Femur (tissue), 1 donor: ENCODE measurements around the gene CCDC82.
A peak's percentile ranks its signal among the peaks of the same experiment; 100 is the strongest.

ENCODE experiments used
- DNase-seq: peaks from one replicate; pipeline ENCODE4 v3.0.0-alpha.2; 2017

Gene CCDC82

GRCh38 chr11:96328395-96329010 lies 61.2 kb downstream of the CCDC82 start:
- DNase-seq: no peak

DNA sequence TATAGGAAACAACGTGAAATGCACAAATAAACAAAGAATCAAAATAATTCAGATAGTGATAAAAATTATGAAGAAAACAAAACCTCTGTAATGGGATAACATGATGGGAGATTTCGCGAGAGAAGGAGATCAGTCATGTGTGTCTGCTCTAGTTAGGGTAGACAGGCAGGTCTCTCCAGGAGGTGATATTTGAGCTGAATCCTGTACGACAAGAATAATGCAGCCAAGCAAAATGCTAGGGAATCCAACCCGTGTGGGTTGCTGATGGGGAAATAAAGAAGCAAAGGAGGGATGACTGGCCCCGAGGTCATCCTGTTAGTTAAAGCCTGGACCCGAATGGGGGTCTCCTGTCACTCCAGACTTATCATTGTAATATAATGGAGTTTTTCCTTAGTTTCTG lies 62.8 kb downstream of the CCDC82 start:
- no peak for DNase-seq

DNA sequence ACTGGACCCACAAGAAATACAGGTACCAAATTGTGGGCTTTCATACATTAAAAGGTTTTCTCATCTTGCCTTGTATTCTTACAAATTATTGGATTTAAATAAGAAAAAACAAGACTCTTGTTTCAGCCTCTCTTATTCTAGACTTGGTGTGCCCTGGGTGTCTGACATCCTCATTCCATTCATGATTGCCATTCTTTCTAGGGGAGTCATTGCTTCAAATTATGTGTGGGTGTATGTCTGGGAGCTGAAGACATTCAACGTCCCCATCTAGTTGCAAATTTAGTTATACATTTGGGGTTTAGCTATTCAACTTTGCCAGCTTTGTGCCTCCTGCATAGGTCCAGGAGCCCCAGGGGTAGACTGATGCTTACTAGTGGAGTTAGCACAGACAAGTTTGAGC lies 64.8 kb downstream of the CCDC82 start:
- no peak for DNase-seq

DNA sequence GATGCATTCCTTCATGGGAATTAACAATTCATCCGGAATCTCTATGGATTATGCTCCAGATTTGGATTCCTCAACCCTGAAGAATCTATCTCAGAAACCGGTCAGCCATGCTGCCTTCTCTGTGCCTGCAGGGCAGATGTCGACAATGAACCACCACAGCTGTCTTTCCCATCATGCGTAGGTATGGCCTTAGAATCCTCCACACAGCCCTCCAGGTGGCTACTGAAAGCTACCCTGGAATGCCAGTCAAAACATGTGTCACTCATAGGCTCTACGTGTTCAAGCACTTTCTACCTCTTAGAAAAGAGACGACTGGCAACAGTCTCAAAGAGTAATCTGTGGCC lies 66.1 kb downstream of the CCDC82 start:
- DNase-seq: no peak

DNA sequence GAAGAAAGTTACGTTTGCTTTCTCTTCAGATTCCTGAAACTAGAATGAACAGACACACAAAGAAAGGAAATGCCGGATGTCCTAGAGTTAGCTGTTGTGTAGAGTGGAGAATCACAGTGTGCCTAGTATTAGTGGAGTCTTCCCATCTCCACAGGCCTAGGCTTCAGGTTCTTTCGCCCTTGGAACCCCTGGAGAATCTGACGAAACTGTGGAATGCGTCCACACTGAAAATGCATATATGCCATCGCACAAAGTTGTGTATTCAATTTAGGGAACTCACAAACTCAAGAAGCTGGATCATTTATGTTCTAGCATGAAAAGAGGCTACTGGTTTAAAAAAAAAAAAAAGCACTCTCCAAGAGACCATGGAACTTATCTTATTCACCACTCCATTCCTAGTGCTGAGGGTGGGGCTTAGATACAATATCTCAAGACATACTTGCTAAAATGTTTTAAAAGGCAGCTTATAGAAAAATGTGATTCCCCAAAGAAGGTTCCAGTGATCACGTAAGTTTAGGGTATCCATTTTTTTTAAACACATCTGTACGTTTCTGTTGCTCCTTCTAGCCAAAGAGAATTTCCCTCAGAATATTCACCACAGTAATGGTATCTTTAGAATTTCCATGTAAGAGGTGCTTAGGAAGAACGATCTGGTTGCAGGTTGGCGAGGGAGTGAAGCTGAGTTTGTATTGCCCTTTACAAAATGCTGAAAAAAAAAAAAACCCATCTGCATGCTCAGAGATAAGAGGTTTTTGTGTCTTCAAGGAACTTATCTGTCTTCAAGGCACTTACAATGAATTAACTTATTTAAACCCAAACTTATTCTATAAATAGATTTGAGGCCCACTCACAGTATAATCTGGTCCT lies 66.7 kb downstream of the CCDC82 start:
- no peak for DNase-seq

DNA sequence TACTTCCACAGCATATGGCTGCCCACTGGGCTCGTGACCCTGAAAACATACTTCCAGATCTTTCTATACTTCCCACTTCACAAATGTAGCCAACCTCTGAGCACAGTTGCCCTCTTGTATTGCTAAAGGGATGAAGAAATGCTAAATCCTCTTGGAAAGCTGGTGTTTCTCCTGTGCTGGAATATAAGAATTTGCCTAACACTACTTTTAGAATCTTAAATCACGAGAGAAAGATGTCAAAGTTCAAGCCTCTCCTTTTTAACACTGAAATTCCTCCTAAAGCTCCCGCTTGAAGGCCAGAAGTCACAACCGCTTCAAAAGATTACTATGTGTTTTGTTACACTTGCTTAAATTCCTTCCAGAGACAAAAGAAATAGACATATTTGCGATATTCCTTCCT lies 68.6 kb downstream of the CCDC82 start:
- DNase-seq: no peak

DNA sequence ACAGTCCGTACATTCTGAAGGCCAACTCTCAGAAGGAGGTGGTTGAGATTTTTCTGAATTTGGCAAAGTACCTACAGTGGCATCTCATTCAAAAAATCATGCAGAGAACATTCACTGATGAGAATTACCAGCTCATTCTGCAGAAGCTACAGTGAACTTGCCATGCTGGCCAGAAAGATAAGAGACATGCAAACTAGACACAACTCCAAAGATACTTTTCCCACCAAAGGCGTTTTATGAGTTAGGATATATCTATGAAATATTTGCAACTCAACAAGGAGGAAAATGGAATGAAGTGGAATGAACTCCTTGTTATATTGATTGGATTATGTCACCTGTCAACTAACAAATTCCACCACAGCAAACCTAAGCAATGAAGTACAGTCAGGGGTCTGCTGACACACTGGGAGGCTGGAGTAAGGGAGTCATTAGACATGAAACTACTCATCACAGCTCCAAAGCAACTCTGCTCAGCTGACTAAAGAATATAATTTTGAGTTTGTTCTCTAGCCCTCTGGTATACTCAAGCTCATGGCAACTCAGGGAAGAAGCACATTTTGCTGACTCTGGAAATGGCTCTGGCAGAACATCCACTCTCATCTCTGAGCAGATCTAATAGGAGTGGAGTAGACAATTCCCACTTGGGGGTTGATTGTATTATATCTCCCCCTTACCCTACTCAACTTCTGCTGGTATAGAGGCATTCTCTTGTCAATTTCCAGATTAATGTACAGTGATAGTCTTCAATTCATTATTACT lies 69.6 kb downstream of the CCDC82 start:
- no peak for DNase-seq

DNA sequence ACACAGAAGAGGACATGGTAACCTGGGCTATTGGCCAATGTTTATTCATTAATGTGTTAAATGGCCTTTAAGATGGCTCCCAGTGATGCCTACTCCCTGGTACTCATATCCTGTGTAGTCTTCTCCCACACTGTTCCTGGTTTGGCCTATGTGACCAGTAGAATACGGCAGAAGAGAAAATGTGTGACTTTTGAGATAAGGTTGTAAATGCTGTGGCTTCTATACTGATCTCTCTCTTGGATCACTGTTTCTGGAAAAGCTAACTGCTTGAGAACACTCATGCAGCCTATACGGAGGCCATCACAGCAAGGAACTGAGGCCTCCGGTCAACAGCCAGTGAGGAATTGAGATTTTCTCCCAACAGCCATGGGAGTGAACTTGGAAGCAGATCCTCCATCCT lies 70.9 kb downstream of the CCDC82 start:
- DNase-seq: no peak

- no peak for DNase-seq
Observed at GRCh38 chr11:96318399-96318798, 71.3 kb downstream of the CCDC82 start.

DNA sequence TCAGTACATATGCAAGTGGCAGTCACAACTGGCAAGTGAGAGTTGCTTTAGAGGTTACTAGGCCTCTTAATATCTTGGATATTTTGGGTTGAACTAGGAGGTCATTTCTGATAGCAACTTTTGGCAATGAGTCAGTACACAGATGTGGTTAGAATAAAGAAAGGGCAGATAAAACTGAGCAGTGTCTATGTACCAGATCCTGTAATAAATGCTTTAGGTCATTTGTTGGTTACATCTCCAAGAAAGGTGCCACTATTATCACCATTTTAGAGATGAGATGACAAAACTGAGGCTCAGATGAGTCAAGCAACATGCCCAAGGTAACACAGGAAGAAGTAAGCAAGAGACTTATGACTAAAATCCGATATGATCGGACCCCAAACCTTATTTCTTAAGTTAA lies 71.7 kb downstream of the CCDC82 start:
- no peak for DNase-seq

GRCh38 chr11:96317571-96317970 lies 72.1 kb downstream of the CCDC82 start:
- DNase-seq: no peak

- no peak for DNase-seq
Observed at GRCh38 chr11:96316869-96317268, 72.8 kb downstream of the CCDC82 start.

DNA sequence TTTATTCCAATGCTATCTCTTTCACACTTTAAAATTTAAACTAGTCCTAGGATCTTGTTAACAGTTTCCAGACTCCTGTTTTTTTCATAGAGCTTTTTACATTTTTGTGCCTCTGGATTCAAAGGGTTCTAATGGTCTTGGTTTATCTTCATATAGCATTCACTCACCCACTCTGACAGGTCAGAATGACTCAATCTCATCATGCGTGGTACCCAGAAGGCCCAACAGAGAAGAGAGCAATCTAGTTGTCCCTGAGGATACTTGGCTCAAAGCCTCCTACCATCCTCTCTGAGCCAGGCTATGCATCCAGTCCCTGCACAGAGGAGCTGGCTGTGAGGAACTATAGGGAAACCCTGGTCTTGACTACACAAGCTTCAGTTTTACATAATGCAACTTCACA lies 74.2 kb downstream of the CCDC82 start:
- DNase-seq: no peak

GRCh38 chr11:96314326-96315020 lies 75.2 kb downstream of the CCDC82 start:
- no peak for DNase-seq

DNA sequence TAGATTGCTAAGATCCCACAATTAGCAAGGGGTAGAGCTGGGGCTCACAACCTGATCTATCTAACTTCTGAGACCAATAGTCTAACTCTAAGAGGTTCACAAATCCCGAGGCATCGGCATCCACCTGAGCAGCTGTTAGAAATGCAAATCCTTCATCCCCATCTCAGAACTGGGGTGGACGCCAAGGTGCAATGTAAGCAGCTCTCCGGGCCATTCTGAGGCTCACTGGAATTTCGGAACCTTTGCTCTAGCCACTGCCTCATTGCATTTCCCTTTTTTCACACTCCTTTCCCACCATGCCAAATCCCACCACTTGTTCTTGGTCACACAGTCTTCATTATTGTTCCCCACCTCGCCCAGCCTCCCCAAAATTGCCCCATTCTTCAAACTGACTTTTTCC lies 76.5 kb downstream of the CCDC82 start:
- DNase-seq: no peak

- DNase-seq: no peak
Observed at GRCh38 chr11:96311120-96311568, 78.6 kb downstream of the CCDC82 start.

DNA sequence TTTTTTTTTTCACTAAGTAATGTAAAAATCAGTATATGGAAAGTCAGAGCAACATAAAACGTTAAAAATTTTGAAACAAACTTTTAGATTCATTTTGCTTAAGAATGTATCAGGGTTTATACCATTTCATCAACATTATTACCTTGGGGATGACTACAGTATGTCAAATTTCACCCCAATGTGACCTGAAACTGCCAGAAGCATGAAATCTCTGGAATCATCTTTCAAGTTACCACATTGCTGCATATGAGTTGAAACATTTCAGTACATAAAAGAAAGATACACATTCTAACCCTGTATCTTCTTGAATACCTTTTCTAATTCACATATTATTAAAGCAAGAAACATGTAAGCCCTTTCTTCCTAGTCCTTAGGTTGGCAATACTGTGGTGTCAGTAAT lies 79.5 kb downstream of the CCDC82 start:
- DNase-seq: no peak

DNA sequence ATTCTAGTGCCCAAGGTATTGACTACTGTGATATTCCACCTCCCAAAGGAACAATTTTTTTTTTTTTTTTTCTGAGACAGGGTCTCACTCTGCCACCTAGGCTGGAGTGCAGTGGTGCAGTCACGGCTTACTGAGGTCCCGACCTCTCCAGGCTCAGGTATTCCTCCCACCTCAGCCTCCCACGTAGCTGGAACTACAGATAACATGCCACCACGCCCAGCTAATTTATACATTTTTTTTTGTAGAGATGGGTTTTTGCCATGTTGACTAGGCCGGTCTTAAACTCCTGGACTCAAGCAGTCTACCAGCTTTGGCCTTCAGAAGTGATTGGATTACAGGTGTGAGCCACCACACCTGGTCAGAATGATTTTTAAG lies 80.1 kb downstream of the CCDC82 start:
- no peak for DNase-seq

DNA sequence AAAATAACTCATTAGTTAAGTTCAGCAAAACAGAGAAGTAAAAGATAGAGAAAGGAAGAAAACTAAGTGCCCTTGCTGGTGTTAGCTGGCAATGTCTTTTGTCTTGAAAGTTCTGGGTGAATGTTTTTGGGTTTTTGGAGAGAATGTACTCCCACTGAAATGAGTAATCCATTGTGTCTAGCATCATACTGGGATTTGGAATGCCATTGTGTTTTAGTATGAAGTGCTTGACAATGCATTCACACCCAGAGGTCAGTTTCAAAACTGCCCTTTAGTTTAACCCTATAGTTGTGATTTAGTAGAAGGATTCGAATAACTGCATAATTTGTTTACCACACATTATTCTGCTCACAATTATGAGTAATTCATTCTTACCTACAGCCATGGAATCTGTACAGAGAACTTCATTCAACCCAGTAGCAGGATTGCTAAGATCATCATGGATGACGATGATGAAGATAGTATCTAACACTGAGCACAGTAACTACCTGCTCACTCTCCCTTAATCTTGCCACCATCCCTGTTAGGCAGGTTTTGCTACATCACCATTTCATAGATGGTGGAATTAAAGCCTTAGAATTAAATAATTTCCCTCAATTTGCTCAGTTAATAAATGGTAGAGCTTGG lies 80.6 kb downstream of the CCDC82 start:
- DNase-seq: no peak

- peak; percentile 50 for DNase-seq
Observed at GRCh38 chr11:96307776-96308140, 82.0 kb downstream of the CCDC82 start.

DNA sequence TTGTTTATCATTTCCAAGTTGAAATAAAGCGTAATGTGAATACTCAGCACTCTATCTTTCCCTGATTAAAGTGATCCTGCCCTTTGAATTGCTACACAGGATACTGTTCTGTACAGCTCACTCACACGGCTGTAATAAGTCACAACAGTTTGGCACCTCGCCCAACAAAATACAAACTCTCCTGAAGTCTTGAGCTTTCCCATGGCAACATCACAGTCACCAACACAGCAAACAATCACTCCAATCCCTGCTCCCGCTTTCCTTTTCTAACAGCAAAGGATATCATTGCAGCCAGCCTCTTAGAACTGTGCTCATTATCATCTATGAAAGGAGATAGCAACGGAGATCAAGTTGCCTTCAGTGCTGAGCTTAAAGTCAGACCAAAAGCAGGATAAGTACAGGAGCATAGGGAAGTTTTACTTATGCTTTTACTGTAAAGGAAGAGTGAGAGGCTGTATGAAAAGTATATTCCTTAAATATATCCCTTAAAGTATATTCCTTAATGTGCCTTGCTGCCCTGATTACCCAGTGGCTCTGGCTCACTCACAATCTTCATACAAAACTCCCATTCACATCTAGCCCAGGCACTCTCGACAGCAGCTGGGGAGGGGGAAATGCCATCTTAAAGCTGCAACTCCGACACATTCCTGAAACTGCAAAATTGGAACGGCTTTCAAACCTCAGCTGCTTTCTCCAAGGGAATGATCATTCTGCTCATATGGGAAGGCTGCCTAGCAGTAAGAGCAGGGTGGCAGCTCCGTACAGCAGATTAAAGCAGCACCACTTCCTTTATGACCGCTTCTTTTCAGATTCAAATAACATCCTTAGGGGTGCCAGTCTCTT lies 82.6 kb downstream of the CCDC82 start:
- peak; percentile 91 for DNase-seq

GRCh38 chr11:96306600-96306932 lies 83.1 kb downstream of the CCDC82 start:
- DNase-seq: no peak
